ENCODE measurements around the gene KIRREL3. TPM values are rescaled to one million over a fixed set of nuclear protein-coding genes. Genes with fewer than 3 reads are reported as not detected.

Gene KIRREL3
- total and polyA plus RNA-seq, 7 experiments from 2014 or later = not detected

DNA sequence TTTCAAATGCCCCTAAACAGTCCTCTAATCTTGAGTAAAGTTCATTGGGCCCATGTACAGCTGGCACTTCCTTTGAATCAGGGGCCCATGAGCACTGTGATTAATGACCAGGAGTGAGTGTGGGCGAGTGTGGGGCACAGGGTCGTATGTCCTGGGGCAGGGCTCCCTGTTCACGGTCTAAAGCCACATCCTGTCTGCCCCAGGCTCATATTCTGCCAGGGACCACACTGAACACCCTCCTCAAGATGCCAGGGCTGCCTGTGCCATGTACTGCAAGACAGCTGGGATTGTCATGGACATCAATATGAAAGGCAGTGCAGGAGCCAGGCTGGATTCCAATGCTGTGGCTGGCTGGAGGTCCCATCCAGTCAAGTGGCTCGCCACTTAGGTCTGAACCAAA lies 130.5 kb downstream of the KIRREL3 start:
- peaks cover 0 to 5% (median 0%) of the 10 kb centered on the region in 5 donors for H3K36me3 Mint-ChIP-seq
- ATAC-seq (no peak), DNase-seq (no peak)
- no peak overlapping the region for H3K4me3 Mint-ChIP-seq
- H3K9me3 Mint-ChIP-seq = peaks cover 0 to 4% (median 0%) of the 10 kb centered on the region in 11 donors
- intact Hi-C loops (cut with micrococcal nuclease) = no loop called here
- H3K4me3 ChIP-seq (ENCODE audit: low read length) = no peak overlapping the region
- peaks cover 0 to 32% (median 13%) of the 10 kb centered on the region in 5 donors for H3K27me3 Mint-ChIP-seq
- no peak overlapping the region for H3K27ac Mint-ChIP-seq
- ChIA-PET POLR2A (no interaction called here), CTCF (no interaction called here)
- H3K9me3 ChIP-seq (ENCODE audit: control insufficient read depth in 2 of 3, low read length in 3 of 3) = no peaks in the 10 kb centered on the region
- no peaks in the 10 kb centered on the region for H3K36me3 ChIP-seq (ENCODE audit: control insufficient read depth in 2 of 3, insufficient read depth in 3 of 3, low read length in 3 of 3)
- no peak overlapping the region for H3K27ac ChIP-seq (ENCODE audit: low read depth, low read length)
- no peaks in the 10 kb centered on the region for H3K4me1 Mint-ChIP-seq
- no peaks in the 10 kb centered on the region for H3K4me1 ChIP-seq (ENCODE audit: control insufficient read depth in 2 of 2, insufficient read depth in 2 of 2, low read length in 2 of 2)
- no peaks in the 10 kb centered on the region for H3K27me3 ChIP-seq (ENCODE audit: control insufficient read depth in 2 of 2, insufficient read depth in 2 of 2, low read length in 2 of 2)

DNA sequence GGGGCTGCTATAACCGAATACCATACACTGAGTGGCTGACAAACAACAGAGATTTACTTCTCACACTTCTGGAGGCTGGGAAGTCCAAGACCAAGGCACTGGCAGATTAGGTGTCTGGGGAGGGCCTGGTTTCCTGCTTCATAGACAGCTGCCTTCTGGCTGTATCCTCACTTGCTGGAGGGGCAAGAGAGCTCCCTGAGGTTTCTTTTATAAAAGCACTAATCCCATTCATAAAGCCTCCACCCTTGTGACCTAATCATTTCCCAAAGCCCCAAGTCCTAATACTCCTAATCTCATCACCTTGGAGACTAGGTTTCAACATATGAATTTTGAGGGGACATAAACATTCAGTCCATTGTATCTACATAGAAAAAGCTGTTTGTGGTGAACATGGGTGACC lies 131.8 kb downstream of the KIRREL3 start:
- Mint-ChIP-seq H3K27ac (no peak overlapping the region), H3K9me3 (peaks cover 0 to 3% (median 0%) of the 10 kb centered on the region in 11 donors), H3K4me1 (no peaks in the 10 kb centered on the region), H3K27me3 (peaks cover 0 to 36% (median 13%) of the 10 kb centered on the region in 5 donors), H3K4me3 (no peak overlapping the region), H3K36me3 (peaks cover 0 to 5% (median 0%) of the 10 kb centered on the region in 5 donors)
- no peaks in the 10 kb centered on the region for H3K4me1 ChIP-seq (ENCODE audit: control insufficient read depth in 2 of 2, insufficient read depth in 2 of 2, low read length in 2 of 2)
- POLR2A ChIA-PET = no interaction called here
- no peak overlapping the region for H3K27ac ChIP-seq (ENCODE audit: low read depth, low read length)
- H3K4me3 ChIP-seq (ENCODE audit: low read length) = no peak overlapping the region
- DNase-seq (no peak), ATAC-seq (no peak)
- intact Hi-C loops (cut with micrococcal nuclease) = no loop called here
- no peaks in the 10 kb centered on the region for H3K9me3 ChIP-seq (ENCODE audit: control insufficient read depth in 2 of 3, low read length in 3 of 3)
- H3K27me3 ChIP-seq (ENCODE audit: control insufficient read depth in 2 of 2, insufficient read depth in 2 of 2, low read length in 2 of 2) = no peaks in the 10 kb centered on the region
- CTCF ChIA-PET = no interaction called here
- no peaks in the 10 kb centered on the region for H3K36me3 ChIP-seq (ENCODE audit: control insufficient read depth in 2 of 3, insufficient read depth in 3 of 3, low read length in 3 of 3)

DNA sequence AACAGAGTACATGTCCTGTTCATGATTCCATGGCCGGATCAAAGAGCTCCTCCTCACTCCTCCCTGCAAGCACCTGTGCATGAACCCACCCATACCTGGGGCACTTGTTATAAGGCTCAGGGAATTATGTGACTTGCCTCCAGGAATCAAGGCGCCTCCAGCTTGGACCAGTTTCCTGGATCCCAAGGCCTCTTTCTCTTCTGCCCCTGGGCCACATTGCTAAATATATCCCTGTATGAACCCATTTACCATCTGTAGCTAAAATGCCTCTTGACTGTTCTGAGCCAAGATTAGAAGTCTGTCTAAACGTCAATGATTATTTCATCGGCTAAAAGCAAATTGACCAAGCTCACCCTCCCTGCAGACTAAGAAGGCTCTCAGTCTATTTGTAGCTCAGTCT lies 135.6 kb downstream of the KIRREL3 start:
- ATAC-seq (no peak), DNase-seq (no peak)
- H3K9me3 Mint-ChIP-seq = peaks cover 0 to 6% (median 0%) of the 10 kb centered on the region in 11 donors
- no peaks in the 10 kb centered on the region for H3K36me3 Mint-ChIP-seq
- H3K4me3 Mint-ChIP-seq = no peak overlapping the region
- intact Hi-C loops (cut with micrococcal nuclease) = no loop called here
- peaks cover 0 to 4% (median 0%) of the 10 kb centered on the region in 7 donors for H3K4me1 Mint-ChIP-seq
- Histone ChIP-seq H3K4me3 (ENCODE audit: low read length) (no peak overlapping the region), H3K27me3 (ENCODE audit: control insufficient read depth in 2 of 2, insufficient read depth in 2 of 2, low read length in 2 of 2) (no peaks in the 10 kb centered on the region), H3K27ac (ENCODE audit: low read depth, low read length) (no peak overlapping the region), H3K9me3 (ENCODE audit: control insufficient read depth in 2 of 3, low read length in 3 of 3) (no peaks in the 10 kb centered on the region), H3K4me1 (ENCODE audit: control insufficient read depth in 2 of 2, insufficient read depth in 2 of 2, low read length in 2 of 2) (no peaks in the 10 kb centered on the region), H3K36me3 (ENCODE audit: control insufficient read depth in 2 of 3, insufficient read depth in 3 of 3, low read length in 3 of 3) (no peaks in the 10 kb centered on the region)
- ChIA-PET CTCF (no interaction called here), POLR2A (no interaction called here)
- H3K27ac Mint-ChIP-seq = no peak overlapping the region
- H3K27me3 Mint-ChIP-seq = peaks cover 0 to 30% (median 12%) of the 10 kb centered on the region in 5 donors

- CTCF ChIA-PET = no interaction called here
- peaks cover 0 to 28% (median 12%) of the 10 kb centered on the region in 5 donors for H3K27me3 Mint-ChIP-seq
- peaks cover 0 to 5% (median 0%) of the 10 kb centered on the region in 7 donors for H3K4me1 Mint-ChIP-seq
- no peaks in the 10 kb centered on the region for H3K36me3 Mint-ChIP-seq
- Histone ChIP-seq H3K36me3 (ENCODE audit: control insufficient read depth in 2 of 3, insufficient read depth in 3 of 3, low read length in 3 of 3) (no peaks in the 10 kb centered on the region), H3K4me1 (ENCODE audit: control insufficient read depth in 2 of 2, insufficient read depth in 2 of 2, low read length in 2 of 2) (no peaks in the 10 kb centered on the region), H3K27me3 (ENCODE audit: control insufficient read depth in 2 of 2, insufficient read depth in 2 of 2, low read length in 2 of 2) (no peaks in the 10 kb centered on the region), H3K9me3 (ENCODE audit: control insufficient read depth in 2 of 3, low read length in 3 of 3) (no peaks in the 10 kb centered on the region), H3K27ac (ENCODE audit: low read depth, low read length) (no peak overlapping the region), H3K4me3 (ENCODE audit: low read length) (no peak overlapping the region)
- ATAC-seq (no peak), DNase-seq (no peak)
- H3K9me3 Mint-ChIP-seq = peaks cover 0 to 6% (median 0%) of the 10 kb centered on the region in 11 donors
- no peak overlapping the region for H3K27ac Mint-ChIP-seq
- no peak overlapping the region for H3K4me3 Mint-ChIP-seq
- intact Hi-C loops (cut with micrococcal nuclease) = no loop called here
- POLR2A ChIA-PET = no interaction called here
Measured at GRCh38 chr11:126863294-126863997, 137.1 kb downstream of the KIRREL3 start.

DNA sequence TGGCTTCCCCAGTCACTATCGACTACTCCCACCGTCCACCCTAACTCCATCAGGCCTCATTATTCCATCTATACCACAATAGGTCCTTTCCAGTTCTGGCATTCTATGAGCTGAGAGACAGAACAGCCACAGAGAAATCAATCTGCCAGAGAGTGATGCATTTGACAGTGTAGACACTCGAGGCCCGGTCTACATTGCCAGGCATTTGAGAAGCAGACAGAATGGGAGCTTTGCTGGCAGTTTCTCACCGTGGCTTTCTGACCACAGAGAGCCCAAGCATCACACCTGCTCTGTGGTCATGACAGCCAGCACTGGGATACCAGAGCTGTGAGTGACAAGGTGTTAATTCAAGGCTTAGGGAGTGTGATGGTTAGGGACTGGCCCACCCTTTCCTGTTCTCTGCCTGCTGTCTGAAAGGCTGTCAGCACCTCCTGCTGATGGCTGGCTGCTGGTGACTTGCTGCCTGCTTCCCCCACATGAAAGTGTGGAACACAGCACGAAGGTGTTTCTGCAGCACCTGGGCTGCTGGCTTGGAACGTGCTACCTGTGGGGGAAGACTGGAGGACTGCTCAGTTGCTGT lies 137.8 kb downstream of the KIRREL3 start:
- H3K27ac ChIP-seq (ENCODE audit: low read depth, low read length) = no peak overlapping the region
- no peaks in the 10 kb centered on the region for H3K9me3 ChIP-seq (ENCODE audit: control insufficient read depth in 2 of 3, low read length in 3 of 3)
- no peak overlapping the region for H3K4me3 ChIP-seq (ENCODE audit: low read length)
- peaks cover 0 to 5% (median 0%) of the 10 kb centered on the region in 7 donors for H3K4me1 Mint-ChIP-seq
- H3K4me1 ChIP-seq (ENCODE audit: control insufficient read depth in 2 of 2, insufficient read depth in 2 of 2, low read length in 2 of 2) = no peaks in the 10 kb centered on the region
- H3K36me3 ChIP-seq (ENCODE audit: control insufficient read depth in 2 of 3, insufficient read depth in 3 of 3, low read length in 3 of 3) = no peaks in the 10 kb centered on the region
- H3K27me3 Mint-ChIP-seq = peaks cover 0 to 28% (median 12%) of the 10 kb centered on the region in 5 donors
- H3K27ac Mint-ChIP-seq = no peak overlapping the region
- no peaks in the 10 kb centered on the region for H3K27me3 ChIP-seq (ENCODE audit: control insufficient read depth in 2 of 2, insufficient read depth in 2 of 2, low read length in 2 of 2)
- DNase-seq (no peak), ATAC-seq (no peak)
- H3K36me3 Mint-ChIP-seq = no peaks in the 10 kb centered on the region
- ChIA-PET POLR2A (no interaction called here), CTCF (no interaction called here)
- intact Hi-C loops (cut with micrococcal nuclease) = no loop called here
- H3K9me3 Mint-ChIP-seq = peaks cover 0 to 4% (median 0%) of the 10 kb centered on the region in 11 donors
- no peak overlapping the region for H3K4me3 Mint-ChIP-seq

DNA sequence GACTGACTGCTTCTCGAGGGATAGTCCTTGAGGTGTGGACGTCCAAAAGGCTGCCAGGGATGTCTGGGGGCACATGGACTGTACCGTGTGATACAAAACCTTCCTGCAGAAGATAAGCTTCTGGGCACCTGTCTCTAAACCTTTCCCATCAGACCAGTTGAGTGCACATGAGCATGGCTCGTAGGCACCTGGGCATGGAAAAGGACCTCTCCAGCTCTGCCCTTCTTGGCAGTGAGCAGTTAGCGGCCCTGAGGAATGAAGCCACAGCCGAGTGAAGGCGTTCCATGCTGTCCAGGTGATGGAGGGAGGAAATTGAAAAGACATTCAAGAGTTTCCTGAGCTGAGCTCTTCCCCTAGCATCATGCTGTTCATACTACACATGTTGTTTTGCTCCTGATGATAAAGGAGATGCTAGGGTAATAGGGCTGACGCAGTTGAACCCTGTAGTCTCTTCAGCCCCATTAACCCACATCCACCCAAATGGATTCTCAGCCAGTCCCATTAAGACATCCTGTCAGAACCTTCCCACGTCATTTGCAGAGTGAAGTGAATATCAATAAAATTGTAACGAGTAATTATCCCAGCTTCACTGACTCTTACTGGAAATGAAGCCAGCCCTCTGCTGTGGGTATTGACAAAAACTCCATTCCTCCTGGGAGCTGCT lies 138.6 kb downstream of the KIRREL3 start:
- Histone ChIP-seq H3K4me1 (ENCODE audit: control insufficient read depth in 2 of 2, insufficient read depth in 2 of 2, low read length in 2 of 2) (no peaks in the 10 kb centered on the region), H3K36me3 (ENCODE audit: control insufficient read depth in 2 of 3, insufficient read depth in 3 of 3, low read length in 3 of 3) (no peaks in the 10 kb centered on the region), H3K27me3 (ENCODE audit: control insufficient read depth in 2 of 2, insufficient read depth in 2 of 2, low read length in 2 of 2) (no peaks in the 10 kb centered on the region), H3K9me3 (ENCODE audit: control insufficient read depth in 2 of 3, low read length in 3 of 3) (no peaks in the 10 kb centered on the region), H3K27ac (ENCODE audit: low read depth, low read length) (no peak overlapping the region), H3K4me3 (ENCODE audit: low read length) (no peak overlapping the region)
- ChIA-PET CTCF (no interaction called here), POLR2A (no interaction called here)
- Mint-ChIP-seq H3K36me3 (no peaks in the 10 kb centered on the region), H3K27ac (no peak overlapping the region), H3K4me3 (no peak overlapping the region), H3K4me1 (peaks cover 0 to 5% (median 0%) of the 10 kb centered on the region in 7 donors), H3K9me3 (peaks cover 0 to 4% (median 0%) of the 10 kb centered on the region in 11 donors), H3K27me3 (peaks cover 0 to 28% (median 11%) of the 10 kb centered on the region in 5 donors)
- DNase-seq (no peak), ATAC-seq (no peak)
- intact Hi-C loops (cut with micrococcal nuclease) = no loop called here
